GM19023 (cell line): ENCODE results near the gene VASH1.

Source experiments
- ATAC-seq: cut with Tn5 transposase; IDR thresholded peaks from one replicate; pipeline ENCODE4 v1.9.1; 2021; ENCODE audit warnings: mild to moderate bottlenecking, moderate library complexity; ENCODE audit not compliant: unreplicated experiment

VASH1 gene

GRCh38 chr14:76770521-76771436 is 9.5 kb downstream of the VASH1 start:
- no peak for ATAC-seq

DNA sequence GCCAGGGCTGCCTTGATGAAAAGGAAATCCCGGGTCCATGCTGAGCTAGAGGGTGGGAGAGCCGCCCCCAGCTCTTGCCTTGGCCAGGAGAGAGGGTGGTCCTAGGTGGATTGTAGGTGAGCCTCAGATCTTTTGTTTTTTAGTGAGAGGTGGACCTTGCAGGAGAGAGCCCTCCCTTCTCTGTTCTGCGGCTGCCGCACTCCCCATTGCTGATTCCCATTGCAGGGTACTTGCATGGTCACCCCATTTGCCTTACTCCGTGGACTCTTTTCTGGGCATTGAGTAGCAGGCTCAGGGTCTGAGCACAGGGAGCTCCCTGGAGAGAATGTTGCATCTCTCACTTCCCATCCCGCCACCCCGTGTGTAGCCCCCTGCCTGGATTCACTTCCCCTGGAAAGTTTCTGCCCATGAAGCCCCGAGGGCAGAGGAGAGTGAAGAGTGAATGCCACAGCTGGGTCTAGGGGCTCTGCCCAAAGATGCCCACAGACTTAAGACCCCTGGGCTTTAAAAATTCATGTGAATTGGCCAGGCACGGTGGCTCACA is 10.2 kb downstream of the VASH1 start:
- ATAC-seq = no peak

DNA sequence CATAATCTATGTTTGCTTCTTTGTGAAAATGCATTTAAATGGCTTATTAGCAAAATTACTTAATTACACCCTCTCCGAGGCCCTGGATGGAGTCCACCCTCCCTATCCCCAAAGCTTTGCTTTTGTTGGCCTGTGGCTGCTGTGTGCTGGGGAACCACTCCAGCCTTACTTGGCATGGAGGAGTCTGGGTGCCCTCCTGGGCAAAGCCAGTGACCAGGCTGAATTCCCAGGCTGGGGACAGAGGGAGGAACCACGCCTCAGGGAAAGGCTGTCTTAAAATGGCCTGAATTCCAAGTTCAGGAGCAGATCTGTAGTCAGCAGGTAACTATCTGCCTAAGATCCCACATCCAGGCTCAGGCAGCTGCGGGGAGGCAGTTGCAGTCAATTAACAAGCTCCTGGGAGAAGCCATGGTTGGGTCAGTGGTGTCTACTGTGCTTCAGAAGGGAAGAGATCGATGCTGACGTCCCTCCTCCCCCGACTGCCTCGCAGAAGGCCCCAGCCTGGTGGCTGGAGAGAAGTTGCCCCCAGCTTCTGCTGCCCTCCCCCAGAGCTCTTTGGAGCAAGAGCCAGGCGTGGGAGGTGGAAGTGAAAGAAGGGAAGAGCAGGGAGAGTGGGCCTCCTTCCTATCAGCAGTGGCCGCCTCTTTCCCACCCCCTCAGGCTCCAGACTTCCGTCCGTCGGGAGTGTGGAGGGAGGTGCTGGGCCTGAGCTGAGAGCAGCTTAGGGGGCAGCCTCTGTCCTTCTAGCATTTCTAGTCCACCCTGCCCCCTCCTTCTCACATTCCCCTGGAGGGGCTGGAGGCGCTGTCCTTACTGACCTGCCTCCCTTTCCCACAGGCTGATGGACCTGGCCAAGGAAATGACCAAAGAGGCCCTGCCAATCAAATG is 11.3 kb downstream of the VASH1 start:
- no peak for ATAC-seq

- ATAC-seq = no peak
Observed at GRCh38 chr14:76773188-76773885, 12.1 kb downstream of the VASH1 start.

DNA sequence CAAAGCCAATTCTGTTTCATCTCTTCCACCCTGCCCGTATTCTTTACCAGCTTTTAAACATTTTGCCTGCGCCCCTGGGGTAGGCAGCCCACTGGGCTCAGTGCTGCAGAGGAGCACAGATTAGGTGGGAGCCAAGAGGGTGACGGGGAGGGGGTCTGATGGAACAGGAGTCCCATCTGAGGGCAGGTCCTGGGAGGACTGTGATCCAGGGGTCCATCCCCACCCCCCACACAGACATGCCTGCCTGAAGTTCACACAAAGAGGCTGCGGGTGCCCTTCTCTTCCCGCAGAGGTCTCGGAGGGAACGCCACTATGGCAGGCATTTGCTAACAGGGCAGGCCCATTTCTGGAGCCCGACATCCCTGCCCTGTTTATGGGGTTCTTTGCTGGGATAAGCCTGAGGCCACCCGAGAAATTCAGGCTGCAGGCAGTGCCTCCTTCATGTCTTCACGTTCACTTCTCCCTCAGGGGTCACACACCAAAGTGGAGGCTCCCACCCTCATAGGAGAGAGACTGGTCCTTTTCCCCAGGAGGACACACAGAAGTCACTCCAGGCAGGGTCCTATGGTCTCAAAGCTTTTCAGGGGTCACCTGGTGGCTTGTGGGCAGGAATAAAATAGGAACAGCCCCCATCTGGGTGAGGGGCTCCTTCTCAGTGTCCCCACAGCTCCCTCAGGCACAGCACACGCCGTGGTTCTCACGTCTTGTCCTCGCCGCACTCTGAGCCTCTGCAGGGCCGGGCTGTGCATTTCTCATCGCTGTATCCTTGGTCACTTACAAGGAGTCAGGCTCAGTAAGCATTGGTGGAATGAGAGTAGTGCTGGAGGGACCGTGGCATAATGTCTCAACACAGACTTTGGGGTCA is 12.9 kb downstream of the VASH1 start:
- no peak for ATAC-seq

DNA sequence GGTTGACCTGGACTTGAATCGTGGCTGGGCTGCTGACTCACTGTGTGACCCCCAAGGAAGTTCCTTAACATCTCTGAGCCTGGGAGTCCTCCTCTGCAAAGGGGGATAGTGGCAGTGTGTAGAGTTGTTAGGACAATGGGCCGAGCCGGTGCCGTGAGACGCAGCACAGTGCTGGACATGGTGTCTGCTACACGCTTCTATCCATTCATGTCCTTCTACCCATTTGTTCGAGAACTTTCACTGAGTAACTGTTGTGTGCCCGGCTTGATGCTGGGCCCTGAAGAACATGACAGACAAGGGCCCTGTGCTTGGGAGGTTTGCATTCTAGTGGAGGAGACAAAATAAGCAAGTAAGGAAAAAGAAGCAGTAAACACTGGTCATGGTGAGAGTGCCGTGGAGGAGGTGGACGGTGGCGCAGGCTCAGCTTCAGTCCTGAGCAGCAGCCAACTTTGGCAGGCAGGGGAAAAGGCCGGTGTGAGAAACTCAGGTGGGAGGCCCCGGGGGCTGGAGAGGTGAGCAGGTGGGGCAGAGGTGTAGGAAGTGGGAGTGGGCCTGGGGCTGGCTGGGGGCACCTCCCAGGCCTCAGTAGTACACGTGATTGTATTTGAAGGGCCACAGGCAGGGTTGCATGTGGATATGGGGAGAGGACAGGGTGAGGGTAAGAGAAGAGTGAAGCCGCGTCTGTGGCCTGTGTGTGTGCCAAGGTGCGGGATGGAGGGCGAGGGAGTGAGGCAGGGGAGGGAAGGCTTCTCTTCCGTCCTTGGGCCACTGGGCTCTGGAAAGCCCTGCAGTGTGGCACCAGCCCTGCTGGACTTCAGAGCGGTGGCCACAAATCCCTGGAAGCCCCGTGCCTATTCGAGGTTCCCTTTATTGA is 13.8 kb downstream of the VASH1 start:
- no peak for ATAC-seq

DNA sequence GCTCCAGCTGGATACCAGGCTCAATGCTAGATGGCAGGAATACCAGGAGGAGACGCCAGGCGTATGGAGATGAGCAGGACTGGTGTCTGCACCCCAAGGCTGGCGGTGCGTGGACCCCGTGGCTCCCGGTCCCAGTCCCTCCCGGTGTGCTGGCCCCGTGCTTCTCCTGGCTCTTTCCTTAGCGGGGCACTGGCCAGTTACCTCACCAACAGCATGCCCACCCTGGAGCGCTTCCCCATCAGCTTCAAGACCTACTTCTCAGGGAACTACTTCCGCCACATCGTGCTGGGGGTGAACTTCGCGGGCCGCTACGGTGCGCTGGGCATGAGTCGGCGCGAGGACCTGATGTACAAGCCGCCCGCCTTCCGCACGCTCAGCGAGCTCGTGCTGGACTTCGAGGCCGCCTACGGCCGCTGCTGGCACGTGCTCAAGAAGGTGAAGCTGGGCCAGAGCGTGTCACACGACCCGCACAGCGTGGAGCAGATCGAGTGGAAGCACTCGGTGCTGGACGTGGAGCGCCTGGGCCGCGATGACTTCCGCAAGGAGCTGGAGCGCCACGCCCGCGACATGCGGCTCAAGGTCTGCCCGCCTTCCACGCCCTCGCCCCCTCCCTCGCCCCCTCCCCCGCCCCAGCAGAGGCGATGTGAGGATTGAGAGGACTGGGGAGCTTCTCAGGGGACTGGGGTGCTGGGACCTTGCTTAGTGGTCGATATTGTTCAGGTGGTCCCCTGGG is 14.6 kb downstream of the VASH1 start:
- no peak for ATAC-seq

DNA sequence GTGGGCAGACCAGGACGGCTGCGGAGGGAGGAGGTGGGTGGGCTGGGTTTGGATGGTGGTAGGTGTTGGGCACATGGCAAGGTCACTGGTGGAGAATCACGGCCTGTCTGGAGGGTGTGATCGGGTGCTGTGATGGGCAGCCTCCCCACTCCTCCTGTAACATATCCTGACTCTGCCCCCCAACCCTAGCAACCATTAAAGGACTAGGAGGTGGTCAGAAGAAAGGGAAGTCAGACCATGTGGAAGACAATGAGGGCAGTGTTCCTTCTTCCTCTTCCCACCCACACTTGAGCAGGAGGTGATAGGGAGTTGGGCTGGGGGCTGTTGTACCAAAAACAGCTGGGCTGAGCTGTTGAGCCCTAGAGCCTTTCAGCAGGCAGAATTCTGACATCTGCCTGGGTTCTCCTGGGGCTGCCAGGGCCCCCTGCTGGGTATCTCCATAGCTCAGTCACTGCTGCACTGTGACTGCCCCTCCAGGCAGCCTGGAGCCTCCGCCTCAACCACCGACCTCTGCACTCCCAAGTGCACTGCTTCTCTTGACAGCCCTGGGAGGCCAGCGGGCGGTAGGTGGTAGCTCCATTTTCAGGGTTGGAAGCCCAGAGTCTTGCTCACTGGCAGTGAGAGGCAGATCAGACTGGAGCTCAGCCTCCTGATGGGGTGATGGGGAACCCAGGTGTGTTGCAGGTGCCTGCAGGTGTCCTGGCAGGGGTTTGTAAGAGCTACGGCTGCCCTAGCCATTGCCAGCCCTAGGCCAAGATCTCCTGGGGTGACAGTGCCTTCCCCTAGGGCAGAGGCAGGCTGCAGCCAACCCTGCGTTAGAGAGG is 15.4 kb downstream of the VASH1 start:
- no peak for ATAC-seq

DNA sequence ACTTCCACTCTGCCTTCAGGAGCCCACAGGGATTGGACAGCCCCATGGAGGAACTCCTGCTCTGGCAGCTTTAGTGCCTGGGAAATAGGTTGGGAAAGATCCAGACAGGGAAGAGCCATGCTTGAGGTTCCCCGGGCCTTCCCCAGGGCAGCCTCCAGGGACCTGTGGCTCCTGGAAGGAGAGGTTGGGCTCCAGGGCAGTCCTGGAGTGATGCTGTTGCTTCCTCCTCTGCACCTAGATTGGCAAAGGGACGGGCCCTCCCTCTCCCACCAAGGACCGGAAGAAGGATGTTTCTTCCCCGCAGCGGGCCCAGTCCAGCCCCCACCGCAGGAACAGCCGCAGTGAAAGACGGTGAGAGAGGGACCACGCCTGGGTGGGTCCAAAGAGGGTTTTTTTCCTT is 16.5 kb downstream of the VASH1 start:
- ATAC-seq = no peak

DNA sequence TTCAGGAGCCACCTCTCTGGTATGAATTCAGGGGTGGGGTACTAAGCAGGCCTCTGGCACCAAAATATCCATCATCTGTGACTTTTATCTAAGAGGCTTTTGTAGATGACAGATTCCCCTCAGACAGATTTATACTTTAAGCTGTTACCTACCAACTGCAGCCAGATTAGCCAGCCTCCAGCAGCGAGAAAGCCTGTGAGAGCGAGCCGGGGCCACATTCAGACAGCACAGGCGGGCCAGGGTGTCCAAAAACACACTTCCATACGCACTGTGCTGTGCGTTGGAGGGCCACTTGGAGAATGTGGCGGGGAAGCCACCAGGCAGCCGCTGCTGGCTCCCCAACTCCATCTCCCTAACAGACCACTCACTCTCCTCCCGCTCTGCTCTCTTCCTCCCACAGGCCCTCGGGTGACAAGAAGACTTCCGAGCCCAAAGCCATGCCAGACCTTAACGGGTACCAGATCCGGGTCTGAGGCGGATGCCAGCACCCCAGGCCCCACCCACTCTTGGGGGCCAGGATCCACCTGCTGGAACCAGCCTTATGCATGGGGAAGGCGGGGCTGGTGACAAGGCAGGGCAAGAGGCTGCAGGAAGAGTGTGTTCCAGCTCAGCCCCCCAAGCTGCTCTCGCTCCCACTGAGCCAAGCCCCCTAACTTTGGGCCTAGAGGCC is 17.4 kb downstream of the VASH1 start:
- no peak for ATAC-seq

DNA sequence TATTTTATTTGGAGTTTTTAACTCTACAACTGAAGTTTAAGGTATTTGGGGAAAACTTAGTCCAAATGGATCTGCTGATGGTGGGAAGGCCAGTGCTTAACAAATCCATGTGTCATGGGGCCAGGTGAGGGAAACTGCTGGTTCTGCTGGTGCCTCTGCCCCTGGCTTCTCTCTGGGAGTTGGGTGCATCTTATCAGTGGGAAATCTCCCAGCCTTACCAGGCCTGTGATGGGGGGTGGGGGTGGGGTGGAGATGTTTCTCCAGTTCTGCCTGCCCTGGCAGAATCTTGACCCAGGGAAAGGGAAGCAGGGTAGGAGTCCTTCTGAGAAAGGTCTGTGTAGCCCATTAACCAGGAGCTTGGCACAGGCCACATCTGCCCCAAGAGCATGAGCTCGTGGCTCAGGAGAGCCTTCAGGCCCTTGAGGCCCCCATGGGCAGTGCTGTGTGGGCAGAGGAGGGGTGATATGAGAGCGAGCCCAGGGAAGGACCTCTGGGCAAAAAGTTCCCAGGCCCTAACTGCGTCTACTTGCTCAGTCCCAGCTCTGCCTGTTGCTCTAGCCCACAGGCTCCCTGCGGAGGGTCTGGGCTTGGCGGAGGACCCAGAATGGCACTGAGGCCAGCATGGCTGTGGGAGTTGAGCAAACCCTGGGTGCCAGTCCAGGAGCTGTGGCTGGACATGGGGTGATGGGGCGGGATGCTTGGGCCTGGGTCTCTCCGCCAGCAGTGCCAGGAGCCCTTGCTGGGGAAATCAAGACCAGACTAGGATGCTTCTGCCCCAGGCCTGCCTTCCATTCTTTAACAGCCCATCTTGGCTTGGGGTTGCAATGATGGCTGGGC is 18.2 kb downstream of the VASH1 start:
- ATAC-seq = no peak

DNA sequence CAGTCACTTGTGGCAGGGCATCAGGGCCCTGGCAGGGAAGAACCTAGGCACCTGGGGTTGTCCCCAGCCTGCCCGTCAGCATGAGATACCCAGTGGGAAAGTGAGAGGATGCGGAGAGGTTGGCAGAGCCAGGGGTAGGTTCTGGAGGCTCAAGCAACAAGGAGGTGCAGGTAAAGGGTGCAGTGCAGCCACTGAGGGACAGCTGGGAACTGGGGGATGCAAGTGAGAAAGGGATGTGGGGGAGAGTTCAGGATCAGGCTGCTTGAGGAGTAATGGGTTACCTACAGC is 18.7 kb downstream of the VASH1 start:
- ATAC-seq = no peak

GRCh38 chr14:76780360-76780759 is 19.1 kb downstream of the VASH1 start:
- ATAC-seq = no peak

- no peak for ATAC-seq
Observed at GRCh38 chr14:76780875-76781647, 19.8 kb downstream of the VASH1 start.

DNA sequence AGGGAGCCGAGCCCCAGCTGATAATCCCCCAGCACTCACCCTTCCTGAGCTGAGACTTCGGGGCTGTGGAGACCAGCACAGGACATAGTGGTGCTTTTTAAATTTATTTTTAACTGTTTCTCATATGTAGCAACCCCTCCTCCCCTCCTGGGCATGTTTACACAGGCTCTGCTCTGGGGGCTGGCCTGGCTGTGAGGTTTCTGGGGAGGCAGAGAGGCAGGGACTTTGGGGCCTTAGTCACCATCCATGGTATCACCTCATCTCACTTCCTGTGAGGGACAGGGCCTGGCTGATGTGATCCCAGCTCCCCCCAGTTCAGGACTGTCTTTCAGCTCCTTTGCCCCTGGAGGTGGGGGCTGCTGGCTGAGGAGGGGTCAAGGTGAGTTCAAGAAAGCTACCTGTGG is 20.4 kb downstream of the VASH1 start:
- ATAC-seq = no peak
